HepG2 (cell line): ENCODE results near the gene HSD3B7. TPM values are rescaled to one million over a fixed set of nuclear protein-coding genes. Genes with fewer than 3 reads are reported as not detected.

ENCODE experiments used
- ASH2L ChIP-seq: fragments of 300-600, 200-600 bp; sonication (generic); IDR thresholded peaks from 2 replicates; pipeline ENCODE4 v1.7.0; 2017; ENCODE audit warnings: low read depth, mild to moderate bottlenecking, moderate library complexity, mixed read lengths, low read length; ENCODE audit not compliant: insufficient read length
- FOXP4 ChIP-seq: sonication (generic); formaldehyde crosslinking; IDR thresholded peaks from 2 replicates; pipeline ENCODE4 v1.4.0; 2020; ENCODE audit warnings: missing genetic modification reagents
- GRHL1 ChIP-seq: sonication (generic); formaldehyde crosslinking; conservative IDR thresholded peaks from 2 replicates; pipeline ENCODE4 v1.8.0; 2022; ENCODE audit warnings: missing genetic modification reagents
- GTF3A ChIP-seq: sonication (generic); formaldehyde crosslinking; conservative IDR thresholded peaks from 2 replicates; pipeline ENCODE4 v1.4.0; 2020; ENCODE audit warnings: mild to moderate bottlenecking, missing genetic modification reagents
- HOXA3 ChIP-seq: sonication (generic); formaldehyde crosslinking; IDR thresholded peaks from 2 replicates; pipeline ENCODE4 v1.5.0; 2020; ENCODE audit warnings: missing genetic modification reagents
- IKZF4 ChIP-seq: sonication (generic); formaldehyde crosslinking; IDR thresholded peaks from 2 replicates; pipeline ENCODE4 v1.5.1; 2020; ENCODE audit warnings: borderline replicate concordance, mild to moderate bottlenecking, low read depth, missing genetic modification reagents; ENCODE audit errors: not compliant biosample characterization
- NFATC3 ChIP-seq: sonication (generic); formaldehyde crosslinking; IDR thresholded peaks from 2 replicates; pipeline ENCODE4 v1.5.1; 2020; ENCODE audit warnings: mild to moderate bottlenecking, missing genetic modification reagents
- NFE2L1 ChIP-seq: sonication (generic); formaldehyde crosslinking; IDR thresholded peaks from 2 replicates; pipeline ENCODE4 v1.4.0; 2020; ENCODE audit warnings: missing genetic modification reagents, mild to moderate bottlenecking, borderline replicate concordance
- RFX1 ChIP-seq: fragments of 450-650 bp; IDR thresholded peaks from 2 replicates; pipeline ENCODE4 v1.6.1; 2017
- SMYD3 ChIP-seq: sonication (generic); formaldehyde crosslinking; IDR thresholded peaks from 2 replicates; pipeline ENCODE4 v1.8.1; 2023; ENCODE audit warnings: mild to moderate bottlenecking, missing genetic modification reagents
- TFDP1 ChIP-seq: IDR thresholded peaks from 2 replicates; pipeline ENCODE4 v1.6.1; 2016; ENCODE audit warnings: missing compliant biosample characterization, missing genetic modification reagents, borderline replicate concordance
- TOE1 ChIP-seq: sonication (generic); formaldehyde crosslinking; IDR thresholded peaks from 2 replicates; pipeline ENCODE4 v1.4.0; 2020; ENCODE audit warnings: mild to moderate bottlenecking, missing genetic modification reagents
- ZBTB1 ChIP-seq: sonication (generic); formaldehyde crosslinking; IDR thresholded peaks from 2 replicates; pipeline ENCODE4 v1.4.0; 2020; ENCODE audit warnings: missing genetic modification reagents, borderline replicate concordance
- ZBTB8A ChIP-seq: sonication (generic); formaldehyde crosslinking; IDR thresholded peaks from 2 replicates; pipeline ENCODE4 v1.4.0; 2020; ENCODE audit warnings: mild to moderate bottlenecking, low read depth, missing genetic modification reagents, borderline replicate concordance
- ZNF639 ChIP-seq: conservative IDR thresholded peaks from 2 replicates; pipeline ENCODE4 v1.6.1; 2018; ENCODE audit warnings: missing genetic modification reagents
- ZNF788 ChIP-seq: sonication (generic); formaldehyde crosslinking; IDR thresholded peaks from 2 replicates; pipeline ENCODE4 v1.5.0; 2020; ENCODE audit warnings: mild to moderate bottlenecking, missing genetic modification reagents, borderline replicate concordance
- polyA plus RNA-seq, 8 experiments: library from polyadenylated mRNA; depleted of rRNA in 3 of 8; stranded (reverse) in 7 of 8; unstranded in 1 of 8; fragments of >200 nt; fragmentation: Illumina TruSeq in 4 of 8; extraction: Trizol in 4 of 8; gene quantifications; 2 replicates each; pipeline versions ENCODE4 v1.2.1 to v1.2.3, GENCODE V29; 2011 to 2016; ENCODE audit warnings: low read depth in 4 of 8, missing spikeins in 1 of 8, mixed read lengths in 1 of 8; ENCODE audit not compliant: insufficient read depth in 1 of 8
- total RNA-seq, 5 experiments: library from RNA; depleted of rRNA; stranded (reverse); fragments of >200 nt; fragmentation: Illumina TruSeq; extraction: Trizol; gene quantifications; 2 replicates each; pipeline ENCODE4 v1.2.3, GENCODE V29; 2016; ENCODE audit warnings: low read depth in 1 of 5

Gene HSD3B7
- total and polyA plus RNA-seq, 2 of the 13 experiments (the other 11 are each of a cell fraction or from before 2014, with no cell fraction given): 32.9 to 69.7 TPM

GRCh38 chr16:30996985-30997724 lies 12.1 kb downstream of the HSD3B7 start (continued):
- TF ChIP-seq TFDP1 (peak; percentile 79), NFE2L1 (CRISPR knock-in tag) (no peak), FOXP4 (no peak), IKZF4 (CRISPR knock-in tag) (no peak), SMYD3 (0 out of 2 replicates have a peak, but pooled peaks have one; percentile 55), ZBTB1 (CRISPR knock-in tag) (no peak), GTF3A (no peak), ZNF639 (CRISPR knock-in tag) (no peak), TOE1 (no peak), RFX1 (no peak), HOXA3 (peak; percentile 42; the same call in 1 of the 2 replicates), ZNF788 (CRISPR knock-in tag) (0 out of 2 replicates have a peak, but pooled peaks have one; percentile 45), ZBTB8A (CRISPR knock-in tag) (no peak), GRHL1 (CRISPR knock-in tag) (no peak), ASH2L (peak; percentile 63), NFATC3 (CRISPR knock-in tag) (no peak)
